ES-I3 (cell line): ENCODE data around the gene TRIM22.

Experiments
- H3K36me3 ChIP-seq: 2 replicates; pipeline ENCODE4 v1.6.1; 2013; ENCODE audit warnings: mild to moderate bottlenecking, low read length, control low read depth, moderate library complexity; ENCODE audit not compliant: insufficient read depth
- H3K4me1 ChIP-seq: 2 replicates; pipeline ENCODE4 v1.6.1; 2013; ENCODE audit warnings: mild to moderate bottlenecking, control low read depth, low read length; ENCODE audit not compliant: insufficient read depth
- H3K9ac ChIP-seq: 2 replicates; pipeline ENCODE4 v1.6.1; 2013; ENCODE audit warnings: low read depth, mild to moderate bottlenecking, low read length, moderate library complexity
- H3K9me3 ChIP-seq: 2 replicates; pipeline ENCODE4 v1.6.1; 2013; ENCODE audit warnings: mild to moderate bottlenecking, low read length, moderate library complexity; ENCODE audit not compliant: control insufficient read depth, insufficient read depth

The TRIM22 gene

DNA sequence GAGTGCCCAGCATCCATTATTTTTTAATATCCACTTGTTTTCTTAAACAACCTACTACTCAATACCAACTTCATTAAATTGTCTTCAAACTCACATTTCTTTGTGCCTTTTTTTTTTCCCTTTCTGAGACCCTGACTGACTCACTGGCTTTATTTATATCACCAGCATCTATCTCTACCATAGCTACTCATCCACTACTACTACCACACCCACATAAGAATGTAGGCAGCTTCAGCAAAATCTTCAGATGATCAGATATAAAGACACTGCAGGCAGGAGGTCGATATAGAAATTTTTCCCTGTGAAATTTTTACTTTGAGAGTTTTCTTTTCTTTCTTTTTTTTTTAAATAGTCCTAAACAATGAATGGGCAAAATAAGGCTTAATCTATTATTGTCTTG is 48.8 kb downstream of the TRIM22 start:
- no peaks in the 10 kb centered on the region for H3K36me3 ChIP-seq
- no peaks in the 10 kb centered on the region for H3K9me3 ChIP-seq
- no peak overlapping the region for H3K9ac ChIP-seq
- H3K4me1 ChIP-seq = no peaks in the 10 kb centered on the region

DNA sequence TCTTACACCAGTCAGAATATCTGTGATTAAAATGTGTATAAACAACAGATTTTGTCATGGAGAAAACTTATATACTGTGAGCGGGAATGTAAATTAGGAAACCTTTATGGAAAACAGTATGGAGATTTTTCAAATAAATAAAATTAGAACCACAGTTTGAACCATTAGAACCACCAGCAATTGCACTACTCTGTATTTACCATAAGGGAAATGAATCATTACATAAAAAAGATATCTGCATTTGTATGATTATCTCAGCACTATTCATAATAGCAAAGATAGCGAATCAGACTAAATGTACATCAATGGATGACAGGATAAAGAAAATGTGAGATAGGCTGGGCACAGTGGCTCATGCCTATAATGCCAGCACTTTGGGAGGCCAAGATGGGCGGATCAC is 57.0 kb downstream of the TRIM22 start:
- H3K9ac ChIP-seq = no peak overlapping the region
- no peaks in the 10 kb centered on the region for H3K36me3 ChIP-seq
- no peaks in the 10 kb centered on the region for H3K4me1 ChIP-seq
- no peaks in the 10 kb centered on the region for H3K9me3 ChIP-seq

DNA sequence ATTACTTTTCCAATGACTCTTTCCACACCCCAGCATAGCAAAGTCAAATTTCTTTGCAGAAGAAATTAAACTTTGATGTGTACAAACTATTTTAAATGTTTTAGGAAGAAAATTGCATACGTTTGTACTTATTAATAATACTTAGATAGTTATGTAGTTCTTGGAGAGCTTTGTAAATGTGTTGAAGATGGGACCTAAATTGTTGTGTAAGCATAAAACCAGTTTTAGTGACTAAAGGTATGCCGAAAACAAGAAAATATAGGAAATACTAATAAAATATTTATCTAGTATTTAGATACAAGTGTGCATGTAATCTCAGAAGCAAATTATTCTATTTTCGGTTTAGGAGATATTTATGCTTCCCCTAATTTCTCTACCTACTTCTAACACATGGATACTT is 60.2 kb downstream of the TRIM22 start:
- H3K4me1 ChIP-seq = no peaks in the 10 kb centered on the region
- H3K36me3 ChIP-seq = no peaks in the 10 kb centered on the region
- no peaks in the 10 kb centered on the region for H3K9me3 ChIP-seq
- no peak overlapping the region for H3K9ac ChIP-seq

DNA sequence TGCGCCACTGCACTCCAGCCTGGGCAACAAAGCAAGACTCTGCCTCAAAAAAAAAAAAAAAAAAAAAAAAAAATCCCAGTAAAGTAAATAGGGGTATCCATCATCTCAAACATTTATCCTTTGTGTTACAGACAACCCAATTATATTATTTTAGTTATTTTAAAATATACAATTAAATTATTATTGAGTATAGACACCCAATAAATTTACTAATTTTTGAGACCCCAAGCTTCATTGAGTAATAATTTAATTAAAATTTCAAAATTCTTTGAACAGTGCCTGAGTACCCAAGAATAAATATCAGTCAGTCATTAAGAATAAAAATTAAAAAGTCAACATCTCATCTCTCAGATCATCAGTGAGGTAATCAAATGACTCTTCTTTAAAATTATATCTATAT is 64.4 kb downstream of the TRIM22 start, which contains the start of gene OR52N4:
Gene OR52N4, plus strand, starts transcription at position 301 of the 400 bp plus-strand sequence. CDS start 498 bp downstream, outside the sequence.
- Histone ChIP-seq H3K36me3 (no peaks in the 10 kb centered on the region), H3K4me1 (no peaks in the 10 kb centered on the region), H3K9me3 (no peaks in the 10 kb centered on the region)

More for the DNA sequence above, 64.4 kb downstream of the TRIM22 start, which contains the start of gene OR52N4:
- H3K9ac ChIP-seq = no peak within 1 kb of the TSS
